ENCODE results near the gene UBE2C. TPM values are rescaled to one million over a fixed set of nuclear protein-coding genes. Genes with fewer than 3 reads are reported as not detected.

The UBE2C gene
- total RNA-seq = 17.6 and 46.8 TPM in 2 replicates

GRCh38 chr20:45812157-45813005, at the start of gene UBE2C:
UBE2C (plus strand) TSS chr20:45812644; CDS start chr20:45812696, 52 bp downstream.

GRCh38 chr20:45827030-45827652, 14.7 kb downstream of the UBE2C start, which contains the start of gene TNNC2:
TNNC2 (minus strand) TSS chr20:45827312; CDS start chr20:45827248, 64 bp downstream.

GRCh38 chr20:45833030-45833882, 20.8 kb downstream of the UBE2C start, which contains the start of gene SNX21:
SNX21 (plus strand) TSS chr20:45833799; CDS start chr20:45833920, 121 bp downstream.

GRCh38 chr20:45857114-45857881, 44.9 kb downstream of the UBE2C start, which contains the start of the genes ACOT8 and ZSWIM3:
ACOT8 (minus strand) TSS chr20:45857392; CDS start chr20:45857315, 77 bp downstream.
ZSWIM3 (plus strand) TSS chr20:45857614; CDS start chr20:45857826, 212 bp downstream.

Other genes with a start within 250 kb of the UBE2C start
- not detected in 2 replicates for gene WFDC8, start 233.4 kb upstream of the UBE2C start, total RNA-seq
- gene WFDC10A, start 182.9 kb upstream of the UBE2C start, total RNA-seq = not detected in 2 replicates
- gene WFDC9, start 181.4 kb upstream of the UBE2C start, total RNA-seq = not detected in 2 replicates
- not detected in 2 replicates for gene WFDC11, start 142.4 kb upstream of the UBE2C start, total RNA-seq
- gene WFDC13, start 110.6 kb upstream of the UBE2C start, total RNA-seq = not detected in 2 replicates
- gene WFDC10B, start 107.6 kb upstream of the UBE2C start, total RNA-seq = not detected in 2 replicates
- not detected in 2 replicates for gene SPINT4, start 90.3 kb upstream of the UBE2C start, total RNA-seq
- gene WFDC3, start 20.8 kb upstream of the UBE2C start, total RNA-seq = 0.44 and 0.50 TPM in 2 replicates
- 18.5 and 27.4 TPM in 2 replicates for gene DNTTIP1, start 20.7 kb upstream of the UBE2C start, total RNA-seq
- gene TNNC2, start 14.7 kb downstream of the UBE2C start, total RNA-seq = 0.12 and 0.44 TPM in 2 replicates
- 58.0 and 65.3 TPM in 2 replicates for gene SNX21, start 21.2 kb downstream of the UBE2C start, total RNA-seq
- 33.4 and 41.5 TPM in 2 replicates for gene ACOT8, start 44.7 kb downstream of the UBE2C start, total RNA-seq
- 4.9 and 5.4 TPM in 2 replicates for gene ZSWIM3, start 45.0 kb downstream of the UBE2C start, total RNA-seq
- 3.3 and 4.0 TPM in 2 replicates for gene ZSWIM1, start 68.6 kb downstream of the UBE2C start, total RNA-seq
- 0.62 and 1.5 TPM in 2 replicates for gene SPATA25, start 75.0 kb downstream of the UBE2C start, total RNA-seq
- 6.1 and 6.5 TPM in 2 replicates for gene NEURL2, start 78.6 kb downstream of the UBE2C start, total RNA-seq
- gene CTSA, start 78.7 kb downstream of the UBE2C start, total RNA-seq = 50.4 and 69.5 TPM in 2 replicates
- 7.0 and 23.5 TPM in 2 replicates for gene PLTP, start 99.5 kb downstream of the UBE2C start, total RNA-seq
- gene PCIF1, start 122.0 kb downstream of the UBE2C start, total RNA-seq = 11.5 and 12.9 TPM in 2 replicates
- 13.6 and 17.9 TPM in 2 replicates for gene ZNF335, start 159.6 kb downstream of the UBE2C start, total RNA-seq
- gene MMP9, start 196.3 kb downstream of the UBE2C start, total RNA-seq = under 0.01 and 0.77 TPM in 2 replicates
- gene SLC12A5, start 216.6 kb downstream of the UBE2C start, total RNA-seq = under 0.01 TPM in 1 of 2 replicates, not detected in the other

Data from uterine smooth muscle cell (primary cell).